CD14-positive monocyte (primary cell): ENCODE data around the gene EMC8. TPM values are rescaled to one million over a fixed set of nuclear protein-coding genes. Genes with fewer than 3 reads are reported as not detected.

ENCODE experiments used
- DNase-seq, 3 donors: peaks; one replicate each; pipeline ENCODE4 v3.0.0-alpha.2; 2011 to 2022
- H2AFZ ChIP-seq: 2 replicates; pipeline ENCODE4 v1.6.0; 2012; ENCODE audit warnings: mild to moderate bottlenecking, low read depth, low read length, inconsistent platforms; ENCODE audit not compliant: insufficient read depth, poor library complexity, severe bottlenecking
- H3K27ac ChIP-seq, 2 donors: 1 replicate in 1 of 2; 2 replicates in 1 of 2; pipeline ENCODE4 v1.5.1; 2012 to 2013; ENCODE audit warnings: low read length in 2 of 2, control low read depth in 1 of 2, inconsistent platforms in 1 of 2, low read depth in 1 of 2, mild to moderate bottlenecking in 1 of 2
- H3K27me3 ChIP-seq, 2 donors: one replicate each; pipeline versions ENCODE4 v1.6.0 to v1.6.1; 2011 to 2013; ENCODE audit warnings: low read length in 2 of 2; ENCODE audit not compliant: control insufficient read depth in 2 of 2, insufficient read depth in 2 of 2
- H3K36me3 ChIP-seq, 2 donors: replicated peaks in 1 of 2; 1 replicate in 1 of 2; 2 replicates in 1 of 2; pipeline versions ENCODE4 v1.5.1 to v1.6.1; 2012 to 2013; ENCODE audit warnings: low read length in 2 of 2, control low read depth in 1 of 2, inconsistent platforms in 1 of 2, mild to moderate bottlenecking in 1 of 2; ENCODE audit not compliant: insufficient read depth in 2 of 2, control insufficient read depth in 1 of 2
- H3K4me1 ChIP-seq, 2 donors: 1 replicate in 1 of 2; 2 replicates in 1 of 2; pipeline versions ENCODE4 v1.5.1 to v1.6.1; 2012 to 2013; ENCODE audit warnings: low read length in 2 of 2, control low read depth in 1 of 2, inconsistent platforms in 1 of 2, mild to moderate bottlenecking in 1 of 2, moderate library complexity in 1 of 2; ENCODE audit not compliant: insufficient read depth in 2 of 2, control insufficient read depth in 1 of 2
- H3K4me2 ChIP-seq: replicated peaks from 2 replicates; pipeline ENCODE3; 2012; ENCODE audit warnings: low read length, moderate library complexity, mild to moderate bottlenecking; ENCODE audit not compliant: poor library complexity, severe bottlenecking; ENCODE audit errors: extremely low read depth
- H3K4me3 ChIP-seq, 3 experiments: fragments of 200-600 bp in 1 of 3; sonication (generic) in 1 of 3; replicated peaks in 1 of 3; 1 replicate in 2 of 3; 2 replicates in 1 of 3; pipeline ENCODE4 v1.5.1; 2011 to 2013; ENCODE audit warnings: low read length in 3 of 3, mild to moderate bottlenecking in 3 of 3, control low read depth in 2 of 3, low read depth in 2 of 3, inconsistent platforms in 1 of 3, moderate library complexity in 1 of 3
- H3K79me2 ChIP-seq: 2 replicates; pipeline ENCODE4 v1.6.0; 2012; ENCODE audit warnings: mild to moderate bottlenecking, control low read depth, inconsistent platforms, low read length, moderate library complexity; ENCODE audit not compliant: insufficient read depth
- H3K9ac ChIP-seq: 2 replicates; pipeline ENCODE4 v1.6.0; 2017; ENCODE audit warnings: low read length, mild to moderate bottlenecking; ENCODE audit not compliant: insufficient read depth, poor library complexity, severe bottlenecking
- H3K9me3 ChIP-seq, 2 donors: replicated peaks in 1 of 2; 1 replicate in 1 of 2; 2 replicates in 1 of 2; pipeline versions ENCODE4 v1.5.1 to v1.6.1; 2012 to 2013; ENCODE audit warnings: low read length in 2 of 2, control low read depth in 1 of 2; ENCODE audit not compliant: control insufficient read depth in 1 of 2, insufficient read depth in 1 of 2
- H4K20me1 ChIP-seq: 2 replicates; pipeline ENCODE4 v1.6.0; 2012; ENCODE audit warnings: mild to moderate bottlenecking, low read length, control low read depth, moderate library complexity; ENCODE audit not compliant: insufficient read depth
- H3K27ac Mint-ChIP-seq, 7 donors: one replicate each; pipeline ENCODE4 v1.8.0; 2020; ENCODE audit warnings: mild to moderate bottlenecking in 7 of 7, mixed read lengths in 7 of 7, moderate library complexity in 6 of 7, inconsistent platforms in 2 of 7
- H3K27me3 Mint-ChIP-seq, 3 donors: one replicate each; pipeline ENCODE4 v1.8.0; 2021 to 2022; ENCODE audit warnings: low read depth in 3 of 3, mild to moderate bottlenecking in 3 of 3, mixed read lengths in 3 of 3, moderate library complexity in 3 of 3, inconsistent platforms in 1 of 3
- H3K36me3 Mint-ChIP-seq, 2 donors: one replicate each; pipeline ENCODE4 v1.8.0; 2020; ENCODE audit warnings: mixed read lengths in 2 of 2, inconsistent platforms in 1 of 2, mild to moderate bottlenecking in 1 of 2
- H3K4me1 Mint-ChIP-seq: one replicate; pipeline ENCODE4 v1.8.0; 2020; ENCODE audit warnings: mild to moderate bottlenecking, mixed read lengths
- H3K4me3 Mint-ChIP-seq, 2 donors: one replicate each; pipeline ENCODE4 v1.8.0; 2020; ENCODE audit warnings: mild to moderate bottlenecking in 2 of 2, mixed read lengths in 2 of 2, moderate library complexity in 1 of 2
- H3K9me3 Mint-ChIP-seq, 7 donors: one replicate each; pipeline ENCODE4 v1.8.0; 2020 to 2022; ENCODE audit warnings: mixed read lengths in 7 of 7, mild to moderate bottlenecking in 6 of 7, moderate library complexity in 6 of 7, inconsistent platforms in 2 of 7
- WGBS: methylation state at CpG from one replicate; pipeline ENCODE4 v1.1.5; 2013; ENCODE audit warnings: missing lambda C conversion rate; ENCODE audit not compliant: insufficient coverage; 5-methylcytosine and 5-hydroxymethylcytosine counted together
- intact Hi-C, 2 donors: fragments of 100-400 bp; cut with micrococcal nuclease; formaldehyde crosslinking; loops; one replicate each; pipeline versions ENCODE4 v1.15.0 to v1.15.1; 2023
- polyA plus RNA-seq, 3 donors: library from polyadenylated mRNA; depleted of rRNA in 1 of 3; unstranded in 2 of 3; stranded (reverse) in 1 of 3; fragments of 300-500 nt in 2 of 3; fragments of >200 nt in 1 of 3; fragmentation: Illumina TruSeq in 2 of 3; gene quantifications; 1 replicate in 2 of 3; 2 replicates in 1 of 3; pipeline ENCODE4 v1.2.3, GENCODE V29; 2012 to 2021
- TF ChIP-seq, protein P1 (sequence below): fragments of 200-600 bp; IDR thresholded peaks from one replicate; pipeline ENCODE4 v1.8.0; 2022; ENCODE audit warnings: antibody characterized with exemption, mild to moderate bottlenecking

The EMC8 gene
- polyA plus RNA-seq, 3 donors = 28.2 to 30.0 (median 29.9) TPM

DNA sequence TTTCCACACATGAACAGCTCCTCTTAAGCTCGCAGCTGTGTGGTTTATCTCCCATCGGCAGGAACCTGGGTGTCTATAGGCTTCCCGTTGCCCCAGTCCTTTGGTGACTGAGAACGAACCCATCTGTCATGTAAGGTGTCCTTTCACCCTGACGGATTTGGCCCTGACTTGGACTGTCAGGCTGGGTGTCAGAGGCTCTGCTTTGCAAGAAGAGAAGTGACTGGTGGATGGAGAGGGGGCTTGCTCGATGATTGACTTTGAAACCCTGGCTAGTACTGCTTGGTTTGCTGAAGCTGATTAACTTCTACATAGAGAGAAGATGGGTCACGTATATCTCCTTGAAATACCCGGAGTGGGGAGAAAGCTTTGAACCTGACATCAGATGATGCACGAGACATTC lies 43.1 kb upstream of the EMC8 start:
- H3K36me3 Mint-ChIP-seq = peaks cover 4 to 7% of the 10 kb centered on the region in 2 donors
- H3K4me1 Mint-ChIP-seq = peaks cover 54% of the 10 kb centered on the region
- 85% methylated on average over 2 of the region's 9 CpGs for WGBS
- H2AFZ ChIP-seq = no peak overlapping the region
- no peak for DNase-seq
- H3K79me2 ChIP-seq = no peaks in the 10 kb centered on the region
- H3K9ac ChIP-seq = no peak overlapping the region
- intact Hi-C loops = no loop called here
- TF ChIP-seq, protein P1, sequence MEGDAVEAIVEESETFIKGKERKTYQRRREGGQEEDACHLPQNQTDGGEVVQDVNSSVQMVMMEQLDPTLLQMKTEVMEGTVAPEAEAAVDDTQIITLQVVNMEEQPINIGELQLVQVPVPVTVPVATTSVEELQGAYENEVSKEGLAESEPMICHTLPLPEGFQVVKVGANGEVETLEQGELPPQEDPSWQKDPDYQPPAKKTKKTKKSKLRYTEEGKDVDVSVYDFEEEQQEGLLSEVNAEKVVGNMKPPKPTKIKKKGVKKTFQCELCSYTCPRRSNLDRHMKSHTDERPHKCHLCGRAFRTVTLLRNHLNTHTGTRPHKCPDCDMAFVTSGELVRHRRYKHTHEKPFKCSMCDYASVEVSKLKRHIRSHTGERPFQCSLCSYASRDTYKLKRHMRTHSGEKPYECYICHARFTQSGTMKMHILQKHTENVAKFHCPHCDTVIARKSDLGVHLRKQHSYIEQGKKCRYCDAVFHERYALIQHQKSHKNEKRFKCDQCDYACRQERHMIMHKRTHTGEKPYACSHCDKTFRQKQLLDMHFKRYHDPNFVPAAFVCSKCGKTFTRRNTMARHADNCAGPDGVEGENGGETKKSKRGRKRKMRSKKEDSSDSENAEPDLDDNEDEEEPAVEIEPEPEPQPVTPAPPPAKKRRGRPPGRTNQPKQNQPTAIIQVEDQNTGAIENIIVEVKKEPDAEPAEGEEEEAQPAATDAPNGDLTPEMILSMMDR = no peak
- H3K9me3 Mint-ChIP-seq = peaks cover 0 to 10% (median 3%) of the 10 kb centered on the region in 7 donors
- no peak overlapping the region for H3K4me3 ChIP-seq
- H3K36me3 ChIP-seq = no peaks in the 10 kb centered on the region
- H3K4me1 ChIP-seq = peaks cover 43 to 46% of the 10 kb centered on the region in 2 donors
- peaks cover 0 to 3% of the 10 kb centered on the region in 2 donors for H3K9me3 ChIP-seq
- no peak overlapping the region for H3K27ac ChIP-seq
- no peak overlapping the region for H3K4me2 ChIP-seq
- peaks cover 1 to 9% (median 6%) of the 10 kb centered on the region in 3 donors for H3K27me3 Mint-ChIP-seq
- H3K27me3 ChIP-seq = no peaks in the 10 kb centered on the region
- no peak overlapping the region for H3K27ac Mint-ChIP-seq
- no peaks in the 10 kb centered on the region for H4K20me1 ChIP-seq
- H3K4me3 Mint-ChIP-seq = no peak overlapping the region

DNA sequence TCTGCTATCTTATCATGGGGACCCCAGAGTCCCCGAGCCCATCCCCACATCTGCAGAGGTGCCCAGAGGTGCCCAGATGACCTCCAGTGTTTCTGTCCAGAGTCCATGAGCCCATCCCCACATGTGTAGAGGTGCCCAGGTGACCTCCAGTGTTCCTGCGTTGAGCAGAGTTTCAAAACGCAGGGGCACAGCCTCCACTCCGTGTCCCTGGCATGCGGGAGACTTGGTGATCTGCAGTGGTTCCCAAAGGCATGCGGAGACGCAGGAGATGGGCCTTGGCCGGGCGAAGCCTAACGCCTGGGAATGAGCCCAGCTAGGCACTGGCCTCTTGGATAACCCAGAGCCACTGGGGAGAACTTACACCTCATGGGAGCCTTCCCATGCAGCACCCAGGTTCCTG lies 41.5 kb upstream of the EMC8 start:
- H3K4me1 Mint-ChIP-seq = peaks cover 55% of the 10 kb centered on the region

More for the DNA sequence above, 41.5 kb upstream of the EMC8 start:
- peaks cover 54 to 57% of the 10 kb centered on the region in 2 donors for H3K4me1 ChIP-seq
- H3K79me2 ChIP-seq = no peaks in the 10 kb centered on the region
- H3K27me3 Mint-ChIP-seq = peaks cover 4 to 9% (median 4%) of the 10 kb centered on the region in 3 donors
- H3K36me3 ChIP-seq = no peaks in the 10 kb centered on the region
- no peak overlapping the region for H3K9ac ChIP-seq
- H3K27ac Mint-ChIP-seq = no peak overlapping the region
- H4K20me1 ChIP-seq = no peaks in the 10 kb centered on the region
- no peak overlapping the region for H3K27ac ChIP-seq
- intact Hi-C loops = no loop called here
- peaks cover 0 to 3% of the 10 kb centered on the region in 2 donors for H3K9me3 ChIP-seq
- peaks cover 4% of the 10 kb centered on the region in 2 donors for H3K36me3 Mint-ChIP-seq
- no peak overlapping the region for H3K4me3 Mint-ChIP-seq
- H3K9me3 Mint-ChIP-seq = peaks cover 0 to 10% (median 3%) of the 10 kb centered on the region in 7 donors
- TF ChIP-seq, protein P1 = no peak
- no peak overlapping the region for H3K4me3 ChIP-seq
- H3K27me3 ChIP-seq = no peaks in the 10 kb centered on the region
- no peak overlapping the region for H3K4me2 ChIP-seq
- no peak overlapping the region for H2AFZ ChIP-seq
- WGBS = 97% methylated on average over 10 of the region's 10 CpGs
- DNase-seq = no peak
